H4 (cell line): ENCODE measurements around the gene ZNF286A. TPM values are rescaled to one million over a fixed set of nuclear protein-coding genes. Genes with fewer than 3 reads are reported as not detected.
"Not testable (repeated sequence)": the region's sequence is repeated elsewhere in the genome, so short reads cannot be mapped to it uniquely, and the experiment has no call there.

Experiments
- DNase-seq: peaks from one replicate; pipeline ENCODE4 v3.0.0-alpha.2; 2015; ENCODE audit warnings: low spot score
- total RNA-seq: library from RNA; depleted of rRNA; stranded (reverse); fragments of >200 nt; shearing (Covaris generic); gene quantifications from 2 replicates; pipeline ENCODE4 v1.2.3, GENCODE V29; 2014; rRNA removed

Gene ZNF286A
- 19.3 and 26.9 TPM in 2 replicates for total RNA-seq

DNA sequence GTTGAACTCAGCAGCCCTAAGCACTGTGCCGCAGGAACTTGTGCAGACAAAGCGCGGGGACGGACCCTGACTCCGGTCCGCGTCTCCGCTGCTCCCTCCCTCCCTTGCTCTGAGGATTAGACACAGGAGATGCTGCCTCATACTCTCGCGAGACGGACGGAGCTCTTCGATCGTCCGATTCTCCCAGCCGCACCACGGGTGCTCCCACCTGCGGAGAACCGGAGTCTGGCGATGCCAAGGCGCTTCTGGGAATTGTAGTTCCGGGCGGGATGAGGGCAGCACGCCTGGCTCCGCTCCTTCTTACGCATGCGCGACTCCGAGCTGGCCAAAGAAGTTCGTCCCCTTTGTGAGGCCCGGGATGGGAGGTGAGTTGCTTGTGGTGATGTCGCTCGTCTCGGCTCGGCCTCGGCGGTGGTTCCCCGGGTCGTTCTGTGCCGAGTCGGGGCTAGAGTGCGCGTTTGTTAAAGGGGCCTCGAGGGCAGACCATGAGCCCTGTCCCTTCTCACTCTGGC lies at the start of gene ZNF286A:
ZNF286A (plus strand) TSS at position 340 of the 512 bp plus-strand sequence. CDS start 578 bp downstream, outside the sequence.
- peak; percentile 99 for DNase-seq

DNA sequence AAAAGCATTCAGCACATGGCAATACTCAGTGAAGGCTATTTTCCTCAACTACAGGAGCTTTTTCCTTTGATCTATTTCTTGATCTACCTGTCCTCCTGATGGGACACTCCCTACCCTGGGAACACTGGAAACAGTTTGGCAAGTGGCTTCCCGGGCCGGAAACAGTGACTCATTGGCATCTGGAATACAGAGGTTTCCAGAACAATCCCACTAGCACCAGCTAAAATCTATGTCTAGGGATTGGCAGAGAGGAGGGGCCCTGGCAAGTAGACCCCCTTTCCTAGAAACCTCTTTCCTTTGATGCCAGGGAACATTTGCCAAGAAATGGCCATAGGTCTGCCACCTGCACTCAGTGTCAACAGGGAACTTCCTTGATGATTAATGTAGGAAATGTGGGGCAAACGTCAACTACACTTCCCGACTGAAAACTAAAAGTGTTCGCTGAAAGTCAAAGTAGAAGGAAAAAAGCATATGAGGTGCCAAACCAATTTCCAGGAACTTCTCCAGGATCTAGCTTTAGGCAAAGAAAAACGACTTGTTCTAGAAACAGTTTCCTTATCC lies 49.6 kb upstream of the ZNF286A start:
- peak; percentile 47 for DNase-seq

DNA sequence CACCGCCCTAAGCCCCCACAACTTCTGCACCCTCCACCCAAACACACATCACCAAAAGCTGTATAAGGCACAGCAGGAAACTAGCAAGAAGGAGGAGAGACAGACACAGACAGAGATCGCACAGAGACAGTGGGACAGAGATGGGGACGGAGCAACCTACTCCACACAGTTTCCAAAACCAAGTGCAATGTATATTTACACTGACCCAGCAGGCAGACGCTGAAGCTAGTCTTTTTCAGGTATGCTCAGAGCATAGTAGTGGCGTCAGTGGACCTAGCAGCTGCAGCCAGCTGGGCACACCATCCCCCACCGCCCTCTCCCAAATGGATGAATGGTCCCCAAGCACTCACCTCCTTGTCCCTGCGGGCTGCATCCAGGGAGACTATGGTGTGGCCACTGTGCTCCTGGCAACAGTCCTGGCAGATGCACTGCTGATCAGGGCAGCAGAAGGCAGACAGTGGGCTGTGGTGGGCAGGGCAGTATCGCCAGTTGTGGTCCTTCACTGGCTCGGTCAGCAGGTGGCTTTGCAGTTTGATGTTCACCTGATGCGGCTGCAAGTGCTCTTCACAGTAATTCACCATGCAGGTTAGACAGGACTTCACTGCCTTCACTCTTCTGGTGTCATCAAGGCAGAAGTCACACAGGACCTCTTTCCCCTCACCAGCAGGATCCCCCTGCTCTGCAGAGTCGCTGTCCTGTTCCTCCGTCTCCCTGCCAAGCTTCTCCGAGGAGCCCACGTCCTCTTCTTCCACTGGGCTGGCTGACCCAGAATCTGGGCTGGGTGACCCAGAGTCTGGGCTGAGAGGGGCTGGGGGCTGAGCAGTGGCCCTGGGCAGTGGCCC lies 48.6 kb upstream of the ZNF286A start:
- peak; percentile 12 for DNase-seq

DNA sequence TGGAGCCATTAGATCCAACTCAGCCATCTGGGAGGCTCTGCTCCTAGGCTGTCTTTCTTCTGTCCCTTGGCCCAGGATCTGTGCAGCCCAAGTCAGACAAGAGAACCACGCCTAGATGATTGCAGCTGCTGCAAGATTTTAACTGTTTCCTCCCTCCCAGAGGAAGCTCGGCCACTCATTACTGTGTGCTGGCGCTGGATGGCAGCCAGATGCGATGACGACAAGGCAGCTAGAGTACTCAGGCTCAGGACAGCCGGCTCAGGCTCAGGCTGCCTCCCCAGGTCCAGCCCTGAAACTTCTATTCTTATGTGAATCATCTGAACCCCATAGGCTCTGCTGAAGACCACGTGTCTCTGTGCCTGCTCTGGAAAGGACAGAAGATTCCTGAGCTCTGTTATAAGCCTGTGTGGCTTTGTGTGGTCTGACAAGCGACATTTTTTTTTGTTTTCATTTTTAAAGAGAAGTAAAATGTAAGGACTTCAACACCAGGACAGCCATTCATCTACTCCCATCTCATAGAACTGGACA lies 47.9 kb upstream of the ZNF286A start:
- peak; percentile 100 for DNase-seq

DNA sequence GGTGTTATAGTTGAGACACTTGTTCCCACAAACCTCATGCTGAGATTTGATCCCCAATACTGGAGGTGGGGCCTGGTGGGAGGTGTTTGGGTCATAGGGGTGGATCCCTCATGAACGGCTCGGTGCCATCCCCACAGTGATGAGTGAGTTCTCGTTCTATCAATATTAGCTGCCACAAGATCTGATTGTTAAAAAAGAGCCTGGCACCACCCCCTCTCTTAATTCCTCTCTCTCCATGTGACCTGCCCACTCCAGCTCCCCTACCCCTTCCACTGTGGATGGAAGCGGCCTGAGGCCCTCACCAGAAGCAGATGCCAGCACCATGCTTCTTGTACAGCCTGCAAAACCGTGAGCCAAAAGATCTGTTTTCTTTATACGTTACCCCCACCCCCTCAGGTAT lies 46.6 kb upstream of the ZNF286A start:
- DNase-seq: no peak

DNA sequence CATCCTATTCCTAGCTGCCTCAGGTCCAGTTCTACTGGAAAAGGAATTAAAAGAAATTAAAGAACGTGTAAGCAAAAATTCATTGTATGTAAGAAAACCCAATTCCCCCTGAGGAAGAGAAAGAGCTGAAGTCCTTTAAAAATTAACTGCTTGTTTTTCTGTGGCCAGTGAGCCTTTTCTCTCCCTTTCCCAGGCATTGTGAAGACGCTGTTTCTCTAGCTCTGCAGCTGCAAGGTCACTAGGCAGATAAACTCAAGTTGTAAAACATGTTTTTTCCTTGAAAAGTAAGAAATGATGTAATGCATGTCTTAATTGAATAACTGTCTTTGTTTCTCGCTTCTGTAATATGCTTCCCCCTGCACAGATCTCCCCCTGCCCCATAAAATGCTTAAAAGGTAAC lies 45.2 kb upstream of the ZNF286A start:
- DNase-seq: not testable (repeated sequence)

DNA sequence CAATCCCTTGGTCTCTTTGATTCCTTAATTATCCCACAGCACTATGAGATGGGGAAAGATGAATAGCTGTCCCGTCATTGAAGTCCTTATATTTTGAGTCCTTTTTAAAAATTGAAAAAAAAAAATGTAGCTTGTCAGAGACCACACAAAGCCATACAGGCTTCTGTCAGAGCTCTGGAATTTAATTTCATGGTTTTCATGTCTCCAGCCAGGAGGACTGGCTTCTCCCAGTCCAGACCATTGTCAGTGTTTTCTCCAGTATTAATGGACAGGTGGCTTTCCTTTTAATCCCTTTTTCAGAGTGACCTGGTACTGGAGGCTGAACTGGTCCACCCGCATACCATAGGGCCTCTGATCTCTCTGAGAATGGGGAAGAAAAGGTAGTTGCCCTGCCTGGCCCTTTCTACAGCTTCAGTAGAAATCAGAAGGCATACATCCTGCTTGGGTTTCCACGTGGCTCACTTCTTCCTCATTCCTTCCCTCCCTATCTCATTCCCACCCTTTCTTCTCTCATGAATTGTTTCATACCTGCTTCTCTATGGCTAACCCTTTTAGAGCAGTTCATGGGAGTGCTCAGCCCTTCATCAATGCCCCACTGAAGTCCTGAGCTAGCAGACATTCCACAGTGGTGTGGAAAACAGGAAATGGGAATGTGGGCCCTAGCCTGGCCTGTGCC lies 44.5 kb upstream of the ZNF286A start:
- DNase-seq: no peak

DNA sequence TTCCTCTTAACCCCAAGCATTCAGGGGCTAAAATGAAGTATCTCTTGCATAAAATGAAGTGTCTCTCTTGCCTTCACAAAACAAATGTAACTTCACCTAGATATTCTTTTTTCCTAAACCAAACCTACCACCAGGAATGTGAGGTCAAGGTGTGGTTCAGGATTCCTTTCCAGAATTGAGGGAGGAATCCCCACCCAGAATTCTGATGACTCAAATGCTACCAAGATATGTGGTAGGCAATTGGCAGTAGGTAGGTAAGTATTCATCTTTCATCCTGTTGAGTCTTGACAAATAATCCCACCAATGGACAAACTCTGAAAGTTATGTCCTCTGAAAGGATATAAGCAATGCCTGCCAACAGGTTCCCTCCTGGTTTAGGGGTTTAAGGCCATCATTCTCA lies 41.7 kb upstream of the ZNF286A start:
- no peak for DNase-seq

DNA sequence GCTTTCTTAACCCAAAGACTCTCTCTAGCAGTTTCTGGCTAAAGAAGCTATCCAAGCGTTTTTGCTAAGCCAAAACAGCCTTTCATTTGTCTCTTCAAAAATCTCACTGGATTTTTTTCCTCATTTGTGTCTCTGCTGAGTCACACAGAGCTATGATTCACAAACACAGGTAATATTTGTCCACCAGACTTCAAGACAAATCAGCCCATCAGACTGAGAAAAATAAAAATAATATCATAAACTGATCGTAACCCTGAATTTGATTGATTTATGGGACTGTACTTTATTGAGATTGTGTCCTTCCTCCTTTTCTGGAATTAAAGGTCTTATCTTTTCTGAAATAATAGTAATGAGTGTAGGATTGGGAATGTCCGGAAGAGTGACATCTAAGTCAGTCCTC lies 41.3 kb upstream of the ZNF286A start:
- DNase-seq: no peak

DNA sequence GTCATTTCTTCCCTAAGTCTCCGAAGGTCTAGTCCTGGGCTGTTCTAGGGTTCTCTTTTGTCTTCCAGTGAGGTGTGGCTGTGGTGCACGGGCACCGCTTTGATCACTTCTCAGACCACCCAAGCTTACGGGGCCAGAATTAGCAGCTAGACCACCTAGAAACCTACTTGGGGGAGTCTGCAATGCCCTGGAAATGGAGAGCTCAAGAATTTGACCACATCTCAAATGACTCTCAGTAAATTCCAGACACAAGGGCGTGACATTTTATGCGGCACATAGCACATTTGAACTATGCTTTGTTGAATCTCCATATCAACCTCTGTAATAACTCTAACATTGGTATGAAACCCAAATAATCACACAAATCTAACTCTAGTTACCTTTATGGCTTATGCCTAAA lies 40.3 kb upstream of the ZNF286A start:
- no peak for DNase-seq

DNA sequence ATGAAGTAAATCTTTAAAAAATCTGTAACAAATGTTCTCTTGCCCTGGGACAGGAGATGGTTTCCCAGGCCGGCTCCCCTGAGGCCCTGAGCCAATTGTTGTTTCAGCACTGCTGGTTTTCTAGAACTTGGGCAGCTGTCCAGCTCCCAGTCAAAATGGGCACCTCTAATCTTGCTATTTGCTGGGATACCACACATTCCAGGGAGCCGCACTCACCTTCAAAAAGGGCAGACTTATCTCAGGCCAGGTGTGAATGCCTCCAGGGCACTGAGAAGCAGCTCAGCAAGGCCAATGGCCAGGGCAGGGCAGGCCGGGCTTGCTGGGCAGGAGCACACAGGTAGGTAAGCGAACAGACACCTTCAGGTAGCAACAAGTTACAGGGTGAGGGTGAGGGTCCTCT lies 39.9 kb upstream of the ZNF286A start:
- DNase-seq: no peak

DNA sequence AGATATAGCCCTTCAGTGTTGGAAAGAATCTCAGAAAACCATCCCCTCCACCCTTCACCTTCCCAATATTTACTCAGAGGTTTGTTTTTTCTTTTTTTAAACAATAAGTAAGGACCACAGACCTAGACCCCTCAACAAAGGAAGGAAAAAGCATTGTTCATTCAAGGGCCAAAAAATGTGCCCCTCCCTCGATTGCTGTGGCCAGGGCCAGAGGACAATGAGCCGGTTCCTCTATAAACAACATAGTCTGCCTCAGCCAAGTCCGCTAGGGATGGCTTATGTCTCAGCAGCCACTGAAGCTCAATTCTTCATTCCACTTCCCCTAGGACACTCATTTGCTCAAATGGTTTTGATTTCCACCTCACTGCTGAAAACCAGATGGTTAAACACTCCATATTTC lies 39.5 kb upstream of the ZNF286A start:
- DNase-seq: no peak

DNA sequence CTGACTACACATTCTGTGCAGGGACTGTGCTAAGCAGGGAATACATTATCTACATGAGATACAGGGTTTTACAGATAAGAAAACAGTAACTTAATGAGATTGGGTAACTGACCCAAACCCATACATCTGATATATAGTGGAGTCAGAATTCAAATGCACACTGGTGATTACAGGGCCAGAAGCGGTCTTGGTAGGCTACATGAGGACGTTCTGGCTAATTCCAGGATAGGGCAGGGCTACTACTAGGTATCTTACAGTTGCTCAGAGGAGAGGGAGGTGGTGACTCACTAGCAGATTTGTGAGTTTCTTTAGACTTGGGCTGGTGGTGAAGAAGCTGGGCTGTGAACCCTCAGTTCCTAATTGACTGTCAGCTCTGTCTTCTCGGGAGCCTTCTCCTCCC lies 36.9 kb upstream of the ZNF286A start:
- no peak for DNase-seq

DNA sequence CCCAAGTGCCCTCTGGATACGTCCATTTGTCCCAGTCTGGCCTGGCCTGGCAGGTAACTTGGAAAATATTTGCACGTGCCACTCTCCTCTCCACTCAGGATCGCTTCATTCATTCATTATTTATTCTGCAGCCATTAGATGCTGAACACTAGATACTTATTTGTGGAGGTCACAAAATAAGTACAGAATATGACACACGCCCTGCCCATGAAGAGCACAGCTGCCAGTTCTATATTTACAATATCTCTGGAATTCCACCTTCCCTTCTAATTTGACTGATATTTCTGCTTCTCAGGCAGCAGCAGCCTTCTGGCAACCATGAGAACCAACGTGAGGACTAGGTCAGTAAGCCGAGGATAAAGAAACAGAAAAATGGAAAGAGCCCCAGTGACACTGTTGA lies 36.4 kb upstream of the ZNF286A start:
- no peak for DNase-seq

DNA sequence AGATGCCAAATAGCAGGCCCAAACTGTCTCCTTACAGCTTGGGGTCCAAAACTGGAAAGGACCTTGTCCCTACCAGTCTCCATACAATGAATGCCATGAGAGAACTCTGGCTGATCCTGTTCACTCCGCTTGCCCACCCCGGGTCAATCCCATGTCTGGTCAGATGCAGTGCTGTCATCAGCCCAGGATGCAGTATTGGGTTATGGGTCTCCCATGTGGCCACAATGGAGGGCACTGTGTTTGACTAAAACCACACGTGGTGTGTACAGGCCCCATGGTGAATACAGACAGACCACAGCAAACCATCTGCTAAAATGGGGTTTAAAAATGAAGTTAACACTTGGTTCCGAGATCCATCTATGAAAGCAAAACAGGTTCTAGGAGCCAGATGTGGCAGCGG lies 35.9 kb upstream of the ZNF286A start:
- no peak for DNase-seq

DNA sequence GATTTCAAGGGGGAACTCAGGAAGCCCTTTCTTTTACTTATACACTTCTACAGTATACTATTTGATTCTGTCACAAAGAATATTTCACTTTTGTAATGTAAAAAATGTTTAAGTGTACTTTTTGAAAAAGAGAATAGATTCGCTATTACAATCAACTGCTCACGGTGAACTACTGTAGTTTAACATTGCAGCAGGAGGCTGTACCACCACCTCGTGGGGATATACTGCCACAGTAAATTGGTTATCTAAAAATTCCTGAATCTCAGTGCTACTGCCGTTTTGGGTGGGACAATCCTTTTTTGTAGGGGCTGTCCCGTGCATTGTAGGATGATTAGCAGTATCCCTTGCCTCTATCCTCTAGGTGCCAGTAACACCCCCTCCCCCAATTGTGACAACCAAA lies 30.0 kb upstream of the ZNF286A start:
- DNase-seq: not testable (repeated sequence)

DNA sequence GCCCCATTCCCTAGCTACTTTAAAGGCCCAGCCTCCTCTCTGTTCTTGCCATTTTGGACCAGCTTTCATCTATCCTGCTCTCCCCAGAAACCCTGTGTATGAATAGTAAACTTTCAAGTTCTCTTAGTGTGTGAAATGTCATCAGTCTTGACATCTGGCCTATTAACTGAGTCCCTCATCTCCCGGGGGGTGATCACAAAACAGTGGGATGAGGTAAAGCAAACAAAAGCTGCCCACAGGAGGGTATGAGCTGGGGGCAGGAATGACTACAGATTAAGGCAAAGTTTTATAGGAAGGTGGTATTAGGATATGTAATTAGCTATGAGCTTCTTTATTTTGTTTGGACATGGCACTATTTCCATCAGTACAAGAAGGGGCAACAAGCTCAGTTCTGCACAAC lies 24.9 kb upstream of the ZNF286A start:
- DNase-seq: not testable (repeated sequence)

DNA sequence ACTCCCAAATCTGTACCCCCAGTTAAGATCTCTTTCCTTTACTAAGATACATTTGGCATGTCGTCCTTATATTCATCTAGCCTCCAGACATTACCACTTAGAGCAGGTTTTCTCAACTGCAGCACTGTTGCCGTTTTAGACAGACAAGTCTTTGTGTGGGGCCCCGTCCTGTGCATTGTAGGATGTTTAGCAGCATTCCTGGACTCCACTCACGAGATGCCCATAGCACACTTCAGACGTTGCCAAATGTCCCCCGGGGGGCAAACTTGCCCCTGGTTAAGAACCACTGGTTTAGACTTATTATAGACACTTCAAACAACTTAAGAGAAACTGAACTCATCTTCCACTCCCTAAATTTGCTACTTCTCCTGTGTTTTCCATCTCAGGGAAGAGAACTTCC lies 23.6 kb upstream of the ZNF286A start:
- not testable (repeated sequence) for DNase-seq

DNA sequence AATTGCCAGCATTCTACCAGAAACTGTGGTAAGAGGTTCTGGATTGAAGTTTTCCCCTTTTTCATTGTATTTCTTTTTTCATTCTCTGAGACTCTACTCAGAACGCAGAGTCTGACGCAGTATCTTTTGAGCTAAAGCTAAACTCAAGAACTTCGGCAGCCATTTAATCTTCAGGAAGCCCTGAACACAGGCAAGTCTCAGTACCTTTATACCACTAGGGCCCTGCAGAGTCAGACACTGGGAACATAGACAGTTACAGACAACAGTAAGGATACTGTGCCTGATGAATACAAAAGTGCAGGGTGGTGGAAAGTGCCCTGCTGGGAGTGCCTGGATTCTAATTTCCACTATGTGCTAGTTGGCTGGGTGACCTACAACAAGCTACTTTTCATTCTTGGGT lies 16.4 kb upstream of the ZNF286A start:
- DNase-seq: not testable (repeated sequence)

DNA sequence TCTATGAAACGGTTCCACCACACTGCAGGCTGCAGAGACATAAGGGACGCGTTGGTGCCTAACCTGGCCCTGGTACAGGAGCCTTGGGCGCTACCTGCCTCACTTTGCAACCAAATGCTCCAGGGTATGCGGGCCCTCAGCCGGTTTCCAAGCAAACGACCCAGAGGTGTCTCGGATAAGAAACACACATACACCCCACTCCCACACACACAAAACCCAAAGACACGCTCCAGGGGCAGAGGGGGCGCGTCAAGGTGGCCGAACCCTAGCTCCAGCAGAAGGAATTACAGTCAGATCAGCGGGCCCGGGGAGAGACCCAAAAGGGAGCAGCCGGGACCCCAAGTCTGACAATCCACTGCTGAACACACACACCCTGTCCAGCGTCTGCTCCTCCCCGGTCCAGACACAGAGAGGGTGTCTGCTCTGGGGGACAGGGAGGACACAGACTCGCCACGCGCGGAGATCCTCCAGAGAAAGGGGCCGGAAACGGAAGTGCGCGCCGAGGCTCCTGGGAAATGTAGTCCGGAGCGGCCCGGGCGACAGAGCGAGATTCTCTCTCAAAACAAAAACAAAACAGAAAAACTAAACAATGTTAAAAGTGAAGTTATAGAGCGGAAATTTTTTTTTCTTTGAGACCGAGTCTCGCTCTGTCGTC lies 15.6 kb upstream of the ZNF286A start, which contains the start of gene TRIM16:
TRIM16 (minus strand) TSS at position 488 of the 655 bp plus-strand sequence. CDS start 32,702 bp downstream, outside the sequence.
- DNase-seq: peak; percentile 34

DNA sequence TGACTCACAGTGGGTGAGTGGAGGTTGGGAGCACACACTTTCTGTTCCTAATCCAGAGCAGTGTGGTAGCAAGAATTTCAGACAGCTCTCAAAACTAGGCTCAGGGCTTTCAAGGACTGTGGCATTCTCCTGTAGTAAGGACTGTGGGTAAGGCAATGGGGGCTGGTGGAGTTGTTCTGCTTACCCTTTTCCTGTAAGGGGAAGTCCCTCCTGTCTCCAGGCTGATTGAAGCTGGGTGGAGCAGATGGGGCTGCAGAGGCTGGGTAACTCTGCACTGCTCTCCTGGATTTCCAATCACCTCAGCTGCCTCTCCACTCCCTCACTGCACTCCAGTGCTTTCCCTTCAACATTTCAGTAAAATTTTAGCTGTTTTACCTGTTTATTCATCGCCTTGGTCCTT lies 12.1 kb upstream of the ZNF286A start:
- not testable (repeated sequence) for DNase-seq

DNA sequence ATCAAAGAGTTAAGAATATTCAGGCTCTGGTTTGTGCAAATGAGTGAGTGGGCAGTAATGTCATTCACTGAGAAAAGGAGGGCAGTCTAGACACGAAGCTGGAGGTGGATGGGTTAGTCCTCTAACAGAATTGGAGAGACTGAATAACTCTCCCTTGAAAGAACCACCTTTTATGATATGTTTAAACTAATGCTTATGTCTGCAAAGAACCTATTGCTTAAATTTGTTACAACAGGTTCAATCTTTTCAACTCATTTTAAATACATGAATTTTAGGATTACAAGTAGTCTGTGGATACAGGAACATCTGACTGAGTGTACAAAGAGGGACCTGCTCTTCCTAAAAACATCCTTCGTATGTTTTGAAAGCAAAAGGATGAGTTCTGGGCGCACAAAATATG lies 585 bp upstream of the ZNF286A start:
- not testable (repeated sequence) for DNase-seq
